GM12878 (cell line): ENCODE data around the gene GNG5. TPM values are rescaled to one million over a fixed set of nuclear protein-coding genes. Genes with fewer than 3 reads are reported as not detected.

ENCODE experiments used
- ATAC-seq: fragments of 200-7000 bp; cut with Tn5 transposase; 3 replicates; pipeline ENCODE4 v1.9.1; 2020; ENCODE audit warnings: mild to moderate bottlenecking, moderate library complexity
- BruUV-seq: library from RNA; stranded (reverse); fragments of 400-500 nt; replicated peaks from 2 replicates; lab custom pipeline; 2021; lab: Mats Ljungman, UMichigan
- CTCF ChIA-PET: fragments of 300-600 bp; sonication (Branson Sonifier 250); formaldehyde crosslinking; extraction: SDS; loops from one replicate; lab custom pipeline; 2021; ENCODE audit warnings: inconsistent platforms; lab: Yijun Ruan, JAX
- POLR2A ChIA-PET: fragments of 350-600 bp; formaldehyde crosslinking; extraction: SDS; loops from one replicate; lab custom pipeline; 2021; ENCODE audit warnings: inconsistent platforms; lab: Charles Lee
- RAD21 ChIA-PET: fragments of 300-600 bp; sonication (Branson Sonifier 250); formaldehyde crosslinking; loops from one replicate; lab custom pipeline; 2023; ENCODE audit warnings: antibody characterized with exemption; ENCODE audit not compliant: unreplicated experiment; lab: Charles Lee
- SMC1A ChIA-PET: fragments of 300-600 bp; sonication (Branson Sonifier 250); formaldehyde crosslinking; loops from one replicate; lab custom pipeline; 2023; ENCODE audit not compliant: unreplicated experiment, uncharacterized antibody; lab: Charles Lee
- DNase-seq: peaks from one replicate; pipeline ENCODE4 v3.0.0-alpha.2; 2011; ENCODE audit warnings: low read depth, low spot score
- FAIRE-seq: peaks from 3 replicates; lab custom pipeline; 2011; peaks lifted over from hg19 to GRCh38; lab: Jason Lieb, UNC
- H2AFZ ChIP-seq: 2 replicates; pipeline ENCODE4 v1.6.0; 2011; ENCODE audit warnings: low read depth, low read length, control low read depth; ENCODE audit not compliant: control insufficient read depth
- H3K27ac ChIP-seq: 2 replicates; pipeline ENCODE4 v1.5.1; 2011; ENCODE audit warnings: control low read depth; ENCODE audit not compliant: control insufficient read depth, insufficient read depth
- H3K27me3 ChIP-seq, 2 experiments: replicated peaks in 1 of 2; 2 replicates each; pipeline versions ENCODE4 v1.6.0 to v1.6.1; 2011; ENCODE audit warnings: low read length in 1 of 2; ENCODE audit not compliant: control insufficient read depth in 2 of 2, insufficient read depth in 2 of 2
- H3K36me3 ChIP-seq, 2 experiments: 2 replicates each; pipeline ENCODE4 v1.5.1; 2011; ENCODE audit warnings: low read length in 1 of 2; ENCODE audit not compliant: control insufficient read depth in 2 of 2, insufficient read depth in 2 of 2
- H3K4me1 ChIP-seq: 2 replicates; pipeline ENCODE4 v1.6.1; 2011; ENCODE audit warnings: mild to moderate bottlenecking, low read length, moderate library complexity, mixed read lengths; ENCODE audit not compliant: control insufficient read depth, insufficient read depth
- H3K4me2 ChIP-seq: 2 replicates; pipeline ENCODE4 v1.6.0; 2011; ENCODE audit warnings: control low read depth; ENCODE audit not compliant: control insufficient read depth, insufficient read depth
- H3K4me3 ChIP-seq: fragments of 200-600 bp; sonication (generic); 2 replicates; pipeline ENCODE4 v1.5.1; 2016
- H3K79me2 ChIP-seq: 2 replicates; pipeline ENCODE4 v1.6.0; 2011; ENCODE audit warnings: low read length; ENCODE audit not compliant: control insufficient read depth, insufficient read depth
- H3K9ac ChIP-seq: 2 replicates; pipeline ENCODE4 v1.8.0; 2011; ENCODE audit warnings: low read length, control low read depth, mixed read lengths; ENCODE audit not compliant: control insufficient read depth, insufficient read depth
- H3K9me3 ChIP-seq: replicated peaks from 3 replicates; pipeline ENCODE4 v1.5.1; 2011; ENCODE audit warnings: mild to moderate bottlenecking, low read length; ENCODE audit not compliant: control insufficient read depth, insufficient read depth
- H4K20me1 ChIP-seq: 2 replicates; pipeline ENCODE4 v1.6.0; 2011; ENCODE audit not compliant: control insufficient read depth, insufficient read depth
- GATAD2B ChIP-seq: fragments of 450-650 bp; conservative IDR thresholded peaks from 2 replicates; pipeline ENCODE4 v1.6.1; 2017; ENCODE audit warnings: low read depth, mild to moderate bottlenecking, moderate library complexity
- WGBS: methylation state at CpG from one replicate; pipeline ENCODE4 v1.1.6; 2016; ENCODE audit warnings: low lambda C conversion rate; ENCODE audit not compliant: insufficient replicate concordance, insufficient coverage; ENCODE audit errors: missing lambda C conversion rate; 5-methylcytosine and 5-hydroxymethylcytosine counted together
- in situ Hi-C: fragments of 300-500 bp; cut with MboI; formaldehyde crosslinking; loops from 9 replicates; pipeline ENCODE4 v1.14.3; 2018; ENCODE audit warnings: mixed read lengths
- intact Hi-C: fragments of 100-400 bp; cut with micrococcal nuclease; formaldehyde crosslinking; loops from one replicate; pipeline ENCODE4 v1.14.2; 2022; ENCODE audit not compliant: unreplicated experiment
- polyA plus RNA-seq, 11 experiments: library from polyadenylated mRNA; depleted of rRNA in 4 of 11; unstranded in 6 of 11; stranded (reverse) in 5 of 11; fragments of >200 nt; fragmentation: Nextera tagmentation in 4 of 11; fragmentation: Illumina TruSeq in 1 of 11; extraction: Ambion mirVana in 4 of 11; extraction: Trizol in 1 of 11; gene quantifications; 1 replicate in 1 of 11; 2 replicates in 10 of 11; pipeline versions ENCODE4 v1.2.1 to v1.2.3, GENCODE V29; 2011 to 2016; ENCODE audit warnings: inconsistent platforms in 2 of 11, missing spikeins in 2 of 11, low read depth in 1 of 11
- total RNA-seq, 4 experiments: library from RNA; depleted of rRNA in 3 of 4; stranded (reverse); fragments of >200 nt in 3 of 4; fragmentation: Illumina TruSeq in 1 of 4; extraction: Trizol in 1 of 4; gene quantifications; 2 replicates each; pipeline versions ENCODE4 v1.2.1 to v1.2.3, GENCODE V29; 2013 to 2021
- TF ChIP-seq, protein P1 (sequence below): IDR thresholded peaks from 2 replicates; pipeline ENCODE4 v1.6.1; 2011; ENCODE audit warnings: borderline replicate concordance, low read depth, mild to moderate bottlenecking, moderate library complexity, low read length; ENCODE audit not compliant: insufficient read depth, poor library complexity, severe bottlenecking

The GNG5 gene
- total and polyA plus RNA-seq, 10 of the 15 experiments (the other 5 are each of a cell fraction or from before 2014, with no cell fraction given) = 69.8 to 613 (median 203) TPM

DNA sequence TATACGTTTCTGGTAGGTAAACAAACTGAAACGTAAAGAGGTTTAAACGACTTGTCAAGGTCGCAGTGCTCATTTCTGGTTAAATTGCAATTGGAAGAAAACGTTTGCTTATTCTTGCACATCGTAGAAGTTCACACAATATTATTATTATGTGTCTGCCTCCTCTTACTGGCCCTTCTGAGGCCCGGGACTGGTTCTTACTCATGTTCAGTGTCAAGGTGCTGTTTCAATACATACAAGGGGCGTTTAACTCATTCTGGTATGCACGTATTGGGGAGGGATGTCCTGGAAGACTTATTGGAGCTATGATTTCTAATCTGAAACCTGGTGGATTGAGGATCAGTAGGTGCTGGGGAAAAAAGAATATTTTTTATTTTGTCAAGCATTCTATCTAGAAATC lies 26.4 kb downstream of the GNG5 start:
- ChIA-PET CTCF (interaction anchor here (0.7 to 5.3 kb wide), 12 partner anchors 10 to 775 kb away, joined by 3 to 43 read pairs (median 4); partner anchors contain the start of genes GNG5 and SPATA1), SMC1A (interaction anchor here (0.7 to 4.8 kb wide), 11 partner anchors 9 to 270 kb away, joined by 3 to 61 read pairs (median 8); partner anchors contain the start of genes CTBS, GNG5 and SPATA1)
- in situ Hi-C loops = no loop called here
- TF ChIP-seq, protein P1, sequence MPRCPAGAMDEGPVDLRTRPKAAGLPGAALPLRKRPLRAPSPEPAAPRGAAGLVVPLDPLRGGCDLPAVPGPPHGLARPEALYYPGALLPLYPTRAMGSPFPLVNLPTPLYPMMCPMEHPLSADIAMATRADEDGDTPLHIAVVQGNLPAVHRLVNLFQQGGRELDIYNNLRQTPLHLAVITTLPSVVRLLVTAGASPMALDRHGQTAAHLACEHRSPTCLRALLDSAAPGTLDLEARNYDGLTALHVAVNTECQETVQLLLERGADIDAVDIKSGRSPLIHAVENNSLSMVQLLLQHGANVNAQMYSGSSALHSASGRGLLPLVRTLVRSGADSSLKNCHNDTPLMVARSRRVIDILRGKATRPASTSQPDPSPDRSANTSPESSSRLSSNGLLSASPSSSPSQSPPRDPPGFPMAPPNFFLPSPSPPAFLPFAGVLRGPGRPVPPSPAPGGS = peak; percentile 66
- TF ChIP-seq GATAD2B = no peak
- TF ChIP-seq, all 136 proteins: peak for 1
- no peak for DNase-seq
- no peaks in the 10 kb centered on the region for H4K20me1 ChIP-seq
- peak overlapping the region; percentile 79 for H3K9ac ChIP-seq
- peak overlapping the region; percentile 80; the same call in 1 of the 2 replicates for H3K27ac ChIP-seq
- peak overlapping the region; percentile 78 for H3K4me2 ChIP-seq
- H3K4me3 ChIP-seq = peak overlapping the region; percentile 87
- H2AFZ ChIP-seq = peak overlapping the region; percentile 99; the same call in 1 of the 2 replicates
- POLR2A ChIA-PET = interaction anchor here (1.3 to 3.8 kb wide), 5 partner anchors 10 to 145 kb away, joined by 7 to 27 read pairs (median 15); partner anchors contain the start of genes CTBS, GNG5 and SPATA1
- peaks cover 0 to 13% of the 10 kb centered on the region in 2 experiments; a peak in 1 of 4 replicates for H3K36me3 ChIP-seq
- H3K27me3 ChIP-seq = no peaks in the 10 kb centered on the region
- peaks cover 29% of the 10 kb centered on the region for H3K79me2 ChIP-seq
- RAD21 ChIA-PET = interaction anchor here (0.9 to 2.6 kb wide), 9 partner anchors 22 to 779 kb away, joined by 3 to 19 read pairs (median 4); partner anchors contain the start of genes CTBS, GNG5 and SPATA1
- intact Hi-C loops = loop anchor here (1.0 kb wide), 3 partner anchors 26 to 94 kb away; partner anchors contain the start of genes CTBS, GNG5 and SPATA1
- FAIRE-seq = no peak
- H3K9me3 ChIP-seq = peaks cover 6% of the 10 kb centered on the region; the same call in 2 of the 3 replicates
- H3K4me1 ChIP-seq = no peaks in the 10 kb centered on the region
- 1% methylated on average over 9 of the region's 9 CpGs for WGBS
- ATAC-seq = peak; percentile 53
- no TSS peak for BruUV-seq
